Vagina (tissue), 2 donors: ENCODE measurements around the gene JDP2. TPM values are rescaled to one million over a fixed set of nuclear protein-coding genes. Genes with fewer than 3 reads are reported as not detected.

Source experiments
- DNase-seq, 2 donors: peaks; one replicate each; pipeline ENCODE4 v3.0.0-alpha.2; 2017; ENCODE audit errors: extremely low spot score in 2 of 2
- H3K27ac ChIP-seq: fragments of 200-600 bp; sonication (generic); one replicate; pipeline ENCODE4 v1.5.1; 2019
- H3K27me3 ChIP-seq: fragments of 200-600 bp; sonication (generic); one replicate; pipeline ENCODE4 v1.5.1; 2019
- H3K36me3 ChIP-seq, 2 donors: fragments of 200-600 bp; sonication (generic); one replicate each; pipeline ENCODE4 v1.5.1; 2017 to 2019
- H3K4me1 ChIP-seq: fragments of 200-600 bp; sonication (generic); one replicate; pipeline ENCODE4 v1.5.1; 2019
- H3K4me3 ChIP-seq, 2 donors: fragments of 200-600 bp; sonication (generic); 1 replicate in 1 of 2; 2 replicates in 1 of 2; pipeline ENCODE4 v1.5.1; 2016 to 2019
- H3K9me3 ChIP-seq: fragments of 200-600 bp; sonication (generic); one replicate; pipeline ENCODE4 v1.5.1; 2019
- POLR2A ChIP-seq, 2 donors: fragments of 450-650 bp; IDR thresholded peaks; one replicate each; pipeline ENCODE4 v1.6.1; 2017; ENCODE audit warnings: antibody characterized with exemption in 2 of 2, mild to moderate bottlenecking in 2 of 2, moderate library complexity in 2 of 2
- POLR2AphosphoS5 ChIP-seq, 2 donors: sonication (generic); formaldehyde crosslinking; IDR thresholded peaks; one replicate each; pipeline ENCODE4 v1.9.0; 2017; ENCODE audit warnings: antibody characterized with exemption in 2 of 2, mild to moderate bottlenecking in 2 of 2, low read depth in 1 of 2; ENCODE audit not compliant: insufficient read depth in 1 of 2
- intact Hi-C: fragments of 100-400 bp; cut with DNase I; formaldehyde crosslinking; loops from one replicate; pipeline ENCODE4 v1.15.1; 2023
- total RNA-seq: library from RNA; depleted of rRNA; stranded (reverse); fragments of >200 nt; gene quantifications from one replicate; pipeline ENCODE4 v1.2.3, GENCODE V29; 2016
- TF ChIP-seq, protein P1 (sequence below), 3 experiments: fragments of 450-650 bp in 2 of 3; fragments of 200-600 bp in 1 of 3; sonication (generic) in 1 of 3; IDR thresholded peaks; one replicate each; pipeline ENCODE4 v1.5.1; 2017 to 2019; ENCODE audit warnings: antibody characterized with exemption in 3 of 3, mild to moderate bottlenecking in 2 of 3, moderate library complexity in 2 of 3

Gene JDP2
- total RNA-seq, 1 donor from 2014 or later, result 66.5 TPM

DNA sequence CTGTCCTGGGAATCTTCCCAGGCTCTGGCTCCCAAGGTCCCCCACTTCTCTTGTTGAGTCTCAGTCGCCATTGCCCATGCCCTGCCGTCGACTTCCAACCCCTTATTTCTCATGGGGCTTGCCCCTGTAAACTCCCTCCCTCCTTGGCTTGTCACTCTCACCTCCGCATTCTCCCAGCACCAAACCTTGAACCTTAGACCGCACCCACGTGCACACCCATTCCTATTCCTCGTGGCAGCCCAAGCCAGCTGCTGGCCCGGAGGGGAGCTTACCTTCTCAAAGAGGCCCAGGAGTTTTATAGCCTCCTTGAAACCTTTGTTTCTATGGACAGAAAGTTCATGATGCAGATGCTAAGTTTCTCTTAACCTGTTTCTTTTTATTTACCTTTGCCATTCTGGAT is 4.6 kb downstream of the JDP2 start:
- H3K4me1 ChIP-seq, result peaks cover 37% of the 10 kb centered on the region
- peaks cover 0 to 21% of the 10 kb centered on the region in 2 donors for H3K36me3 ChIP-seq
- no peaks in the 10 kb centered on the region for H3K9me3 ChIP-seq
- H3K27ac ChIP-seq, result no peak overlapping the region
- H3K4me3 ChIP-seq, result no peak overlapping the region
- no peak for TF ChIP-seq POLR2A (IDR thresholded peaks at IDR 0.05)
- TF ChIP-seq, protein P1, sequence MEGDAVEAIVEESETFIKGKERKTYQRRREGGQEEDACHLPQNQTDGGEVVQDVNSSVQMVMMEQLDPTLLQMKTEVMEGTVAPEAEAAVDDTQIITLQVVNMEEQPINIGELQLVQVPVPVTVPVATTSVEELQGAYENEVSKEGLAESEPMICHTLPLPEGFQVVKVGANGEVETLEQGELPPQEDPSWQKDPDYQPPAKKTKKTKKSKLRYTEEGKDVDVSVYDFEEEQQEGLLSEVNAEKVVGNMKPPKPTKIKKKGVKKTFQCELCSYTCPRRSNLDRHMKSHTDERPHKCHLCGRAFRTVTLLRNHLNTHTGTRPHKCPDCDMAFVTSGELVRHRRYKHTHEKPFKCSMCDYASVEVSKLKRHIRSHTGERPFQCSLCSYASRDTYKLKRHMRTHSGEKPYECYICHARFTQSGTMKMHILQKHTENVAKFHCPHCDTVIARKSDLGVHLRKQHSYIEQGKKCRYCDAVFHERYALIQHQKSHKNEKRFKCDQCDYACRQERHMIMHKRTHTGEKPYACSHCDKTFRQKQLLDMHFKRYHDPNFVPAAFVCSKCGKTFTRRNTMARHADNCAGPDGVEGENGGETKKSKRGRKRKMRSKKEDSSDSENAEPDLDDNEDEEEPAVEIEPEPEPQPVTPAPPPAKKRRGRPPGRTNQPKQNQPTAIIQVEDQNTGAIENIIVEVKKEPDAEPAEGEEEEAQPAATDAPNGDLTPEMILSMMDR (IDR thresholded peaks at IDR 0.05), result no peak
- no peak for TF ChIP-seq POLR2AphosphoS5 (IDR thresholded peaks at IDR 0.05; ENCODE audit: insufficient read depth in 1 of 2, low read depth in 1 of 2)
- DNase-seq, result no peak
- H3K27me3 ChIP-seq, result no peaks in the 10 kb centered on the region
- intact Hi-C loops, result no loop called here

DNA sequence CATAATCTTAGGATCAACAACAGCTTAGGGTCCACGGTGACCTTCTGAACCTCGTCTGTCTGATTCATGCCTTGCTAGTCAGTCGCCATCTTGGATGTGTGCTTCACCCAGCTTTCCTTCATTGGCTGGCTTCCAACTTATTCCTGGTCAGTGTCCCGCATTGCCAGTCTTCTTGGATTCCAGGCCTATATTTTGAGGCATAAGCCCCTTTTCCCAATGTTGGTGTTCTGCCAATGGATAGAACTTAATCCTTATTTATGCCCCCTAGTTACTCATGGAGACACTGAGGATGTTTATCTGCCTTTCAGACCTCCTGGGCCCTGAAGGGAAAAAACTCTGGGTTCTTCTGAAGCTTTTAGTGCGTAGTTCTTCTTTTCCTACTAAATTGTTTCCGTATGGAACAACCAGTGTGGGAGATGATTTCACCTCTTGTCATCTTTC is 5.8 kb downstream of the JDP2 start:
- Histone ChIP-seq H3K4me3 (no peak overlapping the region), H3K4me1 (peaks cover 46% of the 10 kb centered on the region), H3K9me3 (no peaks in the 10 kb centered on the region), H3K27me3 (no peaks in the 10 kb centered on the region), H3K36me3 (peaks cover 0 to 29% of the 10 kb centered on the region in 2 donors), H3K27ac (no peak overlapping the region)
- intact Hi-C loops, result no loop called here
- DNase-seq, result no peak
- TF ChIP-seq, protein P1 (IDR thresholded peaks at IDR 0.05), result no peak
- TF ChIP-seq POLR2AphosphoS5 (IDR thresholded peaks at IDR 0.05; ENCODE audit: insufficient read depth in 1 of 2, low read depth in 1 of 2) (no peak), POLR2A (IDR thresholded peaks at IDR 0.05) (no peak)

DNA sequence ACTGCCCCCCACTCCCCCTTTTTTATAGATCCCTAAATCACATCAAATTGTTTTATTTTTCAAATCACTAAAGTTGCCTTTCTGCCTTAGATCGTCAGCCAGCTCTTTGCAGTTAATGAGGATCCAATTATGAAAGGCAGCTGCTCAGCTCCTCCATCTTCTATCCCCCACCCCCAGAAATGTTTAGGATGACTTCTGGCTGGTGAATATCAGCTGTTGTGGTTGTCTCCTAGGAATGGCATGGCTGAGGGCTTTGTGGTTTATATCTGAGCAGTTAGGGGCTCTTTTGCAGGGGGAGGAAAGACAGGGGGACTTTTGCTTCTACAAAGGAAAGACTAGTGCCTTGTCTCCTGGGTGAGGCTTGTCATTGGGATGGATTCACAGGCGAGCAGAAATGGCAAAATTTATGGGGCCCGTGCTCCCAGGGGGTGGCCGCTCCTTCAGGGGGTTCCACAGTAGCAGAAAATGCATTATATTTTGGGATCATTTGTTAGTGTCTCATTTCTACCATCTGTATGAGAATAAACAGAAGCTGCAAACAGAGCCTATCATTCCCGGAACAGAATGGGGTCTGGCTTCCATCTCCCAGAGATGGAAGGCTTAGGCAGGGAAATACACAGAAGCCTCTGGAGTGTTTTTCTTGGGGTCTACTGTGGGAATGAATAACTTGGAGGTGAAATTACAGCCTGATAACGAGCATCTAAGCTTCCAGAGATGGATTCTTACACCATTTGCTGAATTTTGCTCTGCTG is 6.5 kb downstream of the JDP2 start:
- H3K4me3 ChIP-seq, result no peak overlapping the region
- H3K27ac ChIP-seq, result no peak overlapping the region
- no peaks in the 10 kb centered on the region for H3K9me3 ChIP-seq
- no peak for DNase-seq
- TF ChIP-seq POLR2AphosphoS5 (IDR thresholded peaks at IDR 0.05; ENCODE audit: insufficient read depth in 1 of 2, low read depth in 1 of 2), result no peak
- TF ChIP-seq, protein P1 (IDR thresholded peaks at IDR 0.05), result no peak
- TF ChIP-seq POLR2A (IDR thresholded peaks at IDR 0.05), result no peak
- H3K36me3 ChIP-seq, result peaks cover 0 to 35% of the 10 kb centered on the region in 2 donors
- intact Hi-C loops, result no loop called here
- H3K27me3 ChIP-seq, result no peaks in the 10 kb centered on the region
- peaks cover 42% of the 10 kb centered on the region for H3K4me1 ChIP-seq

DNA sequence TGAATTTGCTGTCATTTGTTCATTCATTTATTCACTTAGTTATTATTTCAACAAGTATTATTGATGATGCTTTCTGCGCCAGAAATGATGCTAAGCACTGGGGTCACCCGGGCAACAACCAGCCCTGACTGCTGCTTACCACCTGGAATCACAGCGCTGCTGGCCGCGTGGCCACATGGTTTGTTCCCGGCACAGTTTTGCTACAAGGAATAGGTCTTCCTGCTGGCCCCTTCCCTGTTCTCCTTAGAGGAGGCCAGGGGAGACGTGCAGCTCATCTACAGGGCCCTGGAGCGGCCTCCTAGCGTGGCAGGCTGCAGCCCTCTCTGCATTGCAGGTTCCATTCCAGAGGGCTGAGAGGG is 7.0 kb downstream of the JDP2 start:
- no peak overlapping the region for H3K27ac ChIP-seq
- H3K4me3 ChIP-seq, result no peak overlapping the region
- DNase-seq, result no peak
- TF ChIP-seq, protein P1 (IDR thresholded peaks at IDR 0.05), result no peak
- no peaks in the 10 kb centered on the region for H3K9me3 ChIP-seq
- intact Hi-C loops, result no loop called here
- no peaks in the 10 kb centered on the region for H3K27me3 ChIP-seq
- peaks cover 0 to 35% of the 10 kb centered on the region in 2 donors for H3K36me3 ChIP-seq
- peaks cover 36% of the 10 kb centered on the region for H3K4me1 ChIP-seq

DNA sequence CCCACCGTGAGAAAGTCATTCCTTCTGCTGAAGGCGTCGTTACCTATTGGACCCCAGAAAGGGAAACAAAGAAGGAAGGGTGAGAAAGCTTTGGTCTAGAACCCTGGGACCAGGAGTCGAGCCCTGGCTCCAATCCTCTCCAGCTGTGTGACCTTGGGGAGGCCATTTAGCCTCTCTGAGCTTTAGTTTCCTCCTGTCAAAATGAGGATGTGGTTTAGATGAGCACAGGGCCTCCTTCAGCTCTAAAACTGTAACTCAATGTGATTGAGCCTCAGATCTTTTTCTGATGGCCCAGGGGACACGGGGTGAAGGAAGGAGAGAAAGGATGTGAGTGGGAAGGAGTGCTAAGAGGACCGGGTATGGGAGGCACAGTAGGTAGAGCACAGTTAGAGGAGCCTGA is 7.7 kb downstream of the JDP2 start:
- no peak overlapping the region for H3K27ac ChIP-seq
- DNase-seq, result no peak

More for the DNA sequence above, 7.7 kb downstream of the JDP2 start:
- intact Hi-C loops, result no loop called here
- Histone ChIP-seq H3K27me3 (no peaks in the 10 kb centered on the region), H3K36me3 (peaks cover 0 to 35% of the 10 kb centered on the region in 2 donors), H3K4me3 (no peak overlapping the region), H3K4me1 (peaks cover 34% of the 10 kb centered on the region), H3K9me3 (no peaks in the 10 kb centered on the region)
- TF ChIP-seq POLR2AphosphoS5 (IDR thresholded peaks at IDR 0.05; ENCODE audit: insufficient read depth in 1 of 2, low read depth in 1 of 2), result no peak
- TF ChIP-seq, protein P1 (IDR thresholded peaks at IDR 0.05), result no peak
- no peak for TF ChIP-seq POLR2A (IDR thresholded peaks at IDR 0.05)
